Measurements from ENCODE around the gene DDIT4.

DNA sequence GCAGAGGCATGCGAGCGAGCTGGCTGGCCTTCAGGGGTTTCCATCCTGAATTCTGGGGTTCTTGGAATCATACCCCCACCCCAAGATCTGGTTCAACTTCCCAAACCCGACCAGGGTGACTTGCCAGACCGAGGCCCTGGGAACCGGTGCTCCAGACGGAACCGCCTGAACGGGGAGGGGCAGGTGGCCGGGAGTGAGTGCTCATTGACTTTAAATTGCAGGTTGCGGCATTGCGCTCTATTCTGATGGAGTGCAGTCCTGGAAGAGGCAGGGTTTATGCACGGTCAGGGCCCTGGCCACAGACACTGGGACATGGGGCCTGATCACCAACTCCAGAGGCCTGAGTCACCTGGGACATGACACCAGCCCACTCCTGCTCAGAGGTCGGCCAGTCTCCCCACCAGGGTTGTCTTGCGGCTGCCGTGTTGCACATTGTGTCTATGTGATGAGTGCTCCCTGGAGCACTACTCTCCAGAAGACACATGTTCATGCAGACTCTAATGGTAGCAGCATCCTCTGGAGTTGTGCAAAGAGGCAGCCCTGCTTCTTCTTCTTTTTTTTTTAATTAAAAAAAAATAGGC is 5.8 kb upstream of the DDIT4 start:
- TF ChIP-seq, protein P1, sequence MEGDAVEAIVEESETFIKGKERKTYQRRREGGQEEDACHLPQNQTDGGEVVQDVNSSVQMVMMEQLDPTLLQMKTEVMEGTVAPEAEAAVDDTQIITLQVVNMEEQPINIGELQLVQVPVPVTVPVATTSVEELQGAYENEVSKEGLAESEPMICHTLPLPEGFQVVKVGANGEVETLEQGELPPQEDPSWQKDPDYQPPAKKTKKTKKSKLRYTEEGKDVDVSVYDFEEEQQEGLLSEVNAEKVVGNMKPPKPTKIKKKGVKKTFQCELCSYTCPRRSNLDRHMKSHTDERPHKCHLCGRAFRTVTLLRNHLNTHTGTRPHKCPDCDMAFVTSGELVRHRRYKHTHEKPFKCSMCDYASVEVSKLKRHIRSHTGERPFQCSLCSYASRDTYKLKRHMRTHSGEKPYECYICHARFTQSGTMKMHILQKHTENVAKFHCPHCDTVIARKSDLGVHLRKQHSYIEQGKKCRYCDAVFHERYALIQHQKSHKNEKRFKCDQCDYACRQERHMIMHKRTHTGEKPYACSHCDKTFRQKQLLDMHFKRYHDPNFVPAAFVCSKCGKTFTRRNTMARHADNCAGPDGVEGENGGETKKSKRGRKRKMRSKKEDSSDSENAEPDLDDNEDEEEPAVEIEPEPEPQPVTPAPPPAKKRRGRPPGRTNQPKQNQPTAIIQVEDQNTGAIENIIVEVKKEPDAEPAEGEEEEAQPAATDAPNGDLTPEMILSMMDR (conservative IDR thresholded peaks at IDR 0.05; ENCODE audit: low read depth in 2 of 2) = no peak
- TF ChIP-seq REST (IDR thresholded peaks at IDR 0.05; ENCODE audit: unreplicated experiment) (no peak), POLR2AphosphoS5 (IDR thresholded peaks at IDR 0.05; ENCODE audit: low read depth) (no peak)

Measured in GM23338 (cell line).